GM23248 (cell line): ENCODE data around the gene BCAR3. TPM values are rescaled to one million over a fixed set of nuclear protein-coding genes. Genes with fewer than 3 reads are reported as not detected.

ENCODE experiments used
- DNase-seq: peaks from one replicate; pipeline ENCODE4 v3.0.0-alpha.2; 2015
- H2AFZ ChIP-seq: fragments of 200-600 bp; sonication (generic); 2 replicates; pipeline ENCODE4 v1.6.1; 2016; ENCODE audit warnings: antibody characterized with exemption
- H3F3A ChIP-seq: fragments of 200-600 bp; sonication (generic); 2 replicates; pipeline ENCODE4 v1.6.1; 2016; ENCODE audit warnings: mild to moderate bottlenecking, antibody characterized with exemption, mixed run types; ENCODE audit not compliant: insufficient read depth
- H3K27ac ChIP-seq: fragments of 200-600 bp; sonication (generic); 2 replicates; pipeline ENCODE4 v1.5.1; 2016; ENCODE audit warnings: mild to moderate bottlenecking
- H3K27me3 ChIP-seq: fragments of 200-600 bp; sonication (generic); replicated peaks from 2 replicates; pipeline ENCODE4 v1.6.1; 2016; ENCODE audit warnings: mild to moderate bottlenecking; ENCODE audit not compliant: insufficient read depth
- H3K36me3 ChIP-seq: fragments of 200-600 bp; sonication (generic); 2 replicates; pipeline ENCODE4 v1.6.1; 2016; ENCODE audit warnings: low read depth, mild to moderate bottlenecking
- H3K4me1 ChIP-seq: fragments of 200-600 bp; sonication (generic); 2 replicates; pipeline ENCODE4 v1.6.1; 2016; ENCODE audit warnings: mild to moderate bottlenecking; ENCODE audit not compliant: insufficient read depth
- H3K4me2 ChIP-seq: fragments of 200-600 bp; sonication (generic); one replicate; pipeline ENCODE4 v1.6.1; 2016; ENCODE audit warnings: mild to moderate bottlenecking; ENCODE audit not compliant: unreplicated experiment
- H3K4me3 ChIP-seq: fragments of 200-600 bp; sonication (generic); 2 replicates; pipeline ENCODE4 v1.5.1; 2016; ENCODE audit warnings: mild to moderate bottlenecking
- H3K79me2 ChIP-seq: fragments of 200-600 bp; sonication (generic); 2 replicates; pipeline ENCODE4 v1.6.1; 2016; ENCODE audit warnings: mild to moderate bottlenecking; ENCODE audit not compliant: insufficient read depth
- H3K9ac ChIP-seq: fragments of 200-600 bp; sonication (generic); 2 replicates; pipeline ENCODE4 v1.6.1; 2016; ENCODE audit warnings: mild to moderate bottlenecking
- H3K9me2 ChIP-seq: fragments of 200-600 bp; sonication (generic); 2 replicates; pipeline ENCODE4 v1.6.1; 2016; ENCODE audit warnings: mixed run types, mild to moderate bottlenecking, moderate library complexity; ENCODE audit not compliant: insufficient read depth
- H3K9me3 ChIP-seq: fragments of 200-600 bp; sonication (generic); one replicate; pipeline ENCODE4 v1.6.1; 2017; ENCODE audit warnings: low read depth
- H4K20me1 ChIP-seq: fragments of 200-600 bp; sonication (generic); 2 replicates; pipeline ENCODE4 v1.6.0; 2016; ENCODE audit not compliant: insufficient read depth
- EZH2 ChIP-seq: fragments of 200-600 bp; sonication (generic); IDR thresholded peaks from 2 replicates; pipeline ENCODE4 v1.6.1; 2018; ENCODE audit warnings: antibody characterized with exemption, mild to moderate bottlenecking; ENCODE audit not compliant: insufficient read depth, poor library complexity, severe bottlenecking
- EZH2phosphoT487 ChIP-seq: fragments of 200-600 bp; sonication (generic); IDR thresholded peaks from 2 replicates; pipeline ENCODE4 v1.6.1; 2018; ENCODE audit warnings: antibody characterized with exemption, moderate library complexity, mild to moderate bottlenecking, low read depth; ENCODE audit not compliant: insufficient read depth
- WGBS, 2 experiments: methylation state at CpG; one replicate each; pipeline ENCODE4 v1.1.6; 2015 to 2017; ENCODE audit warnings: low lambda C conversion rate in 2 of 2, low coverage in 1 of 2; ENCODE audit errors: missing lambda C conversion rate in 2 of 2; 5-methylcytosine and 5-hydroxymethylcytosine counted together
- in situ Hi-C: fragments of 300-500 bp; cut with MboI; formaldehyde crosslinking; loops from 2 replicates; pipeline ENCODE4 v1.15.0; 2020
- polyA plus RNA-seq: library from polyadenylated mRNA; unstranded; fragments of >200 nt; fragmentation: Nextera tagmentation; extraction: Ambion mirVana; gene quantifications from 2 replicates; pipeline ENCODE4 v1.2.1, GENCODE V29; 2016
- total RNA-seq: library from RNA; depleted of rRNA; stranded (reverse); fragments of >200 nt; shearing (Covaris generic); gene quantifications from 2 replicates; pipeline ENCODE4 v1.2.3, GENCODE V29; 2014

The BCAR3 gene
- total and polyA plus RNA-seq, 2 experiments from 2014 or later: 65.1 to 83.2 TPM

GRCh38 chr1:93695411-93696005, 13.9 kb upstream of the BCAR3 start:
- Histone ChIP-seq H4K20me1 (no peaks in the 10 kb centered on the region), H3K27ac (no peak overlapping the region), H3K4me1 (peaks cover 46% of the 10 kb centered on the region), H3K9ac (no peak overlapping the region), H3K9me2 (no peaks in the 10 kb centered on the region), H2AFZ (no peak overlapping the region), H3K4me2 (no peak overlapping the region), H3F3A (peaks cover 34% of the 10 kb centered on the region), H3K36me3 (no peaks in the 10 kb centered on the region), H3K4me3 (no peak overlapping the region), H3K79me2 (no peaks in the 10 kb centered on the region), H3K27me3 (no peaks in the 10 kb centered on the region), H3K9me3 (no peaks in the 10 kb centered on the region)
- in situ Hi-C loops: no loop called here
- WGBS, 2 experiments: 95 to 98% methylated on average over 2 of the region's 2 CpGs
- no peak for TF ChIP-seq EZH2phosphoT487
- TF ChIP-seq EZH2: no peak
- no peak for DNase-seq

- no peak overlapping the region for H2AFZ ChIP-seq
- H3K27ac ChIP-seq: peak overlapping the region; percentile 100
- H3K9ac ChIP-seq: no peak overlapping the region
- peaks cover 46% of the 10 kb centered on the region for H3K4me1 ChIP-seq
- H3K9me3 ChIP-seq: no peaks in the 10 kb centered on the region
- H3K36me3 ChIP-seq: no peaks in the 10 kb centered on the region
- H3K27me3 ChIP-seq: no peaks in the 10 kb centered on the region
- H4K20me1 ChIP-seq: no peaks in the 10 kb centered on the region
- H3F3A ChIP-seq: peaks cover 34% of the 10 kb centered on the region
- 70 to 76% methylated on average over 3 of the region's 3 CpGs for WGBS, 2 experiments
- peak overlapping the region; percentile 10 for H3K4me2 ChIP-seq
- in situ Hi-C loops: no loop called here
- no peaks in the 10 kb centered on the region for H3K79me2 ChIP-seq
- no peak for DNase-seq
- TF ChIP-seq EZH2 (no peak), EZH2phosphoT487 (no peak)
- H3K9me2 ChIP-seq: no peaks in the 10 kb centered on the region
- no peak overlapping the region for H3K4me3 ChIP-seq
Observed at GRCh38 chr1:93694819-93695218, 13.2 kb upstream of the BCAR3 start.

GRCh38 chr1:93694039-93694438, 12.4 kb upstream of the BCAR3 start:
- H4K20me1 ChIP-seq: no peaks in the 10 kb centered on the region
- peak overlapping the region; percentile 86 for H3K9ac ChIP-seq
- WGBS, 2 experiments: 5 to 7% methylated on average over 7 of the region's 7 CpGs
- H3F3A ChIP-seq: peaks cover 34% of the 10 kb centered on the region
- peak overlapping the region; percentile 49; the same call in 1 of the 2 replicates for H3K4me3 ChIP-seq
- peak; percentile 64 for DNase-seq
- no peaks in the 10 kb centered on the region for H3K36me3 ChIP-seq
- in situ Hi-C loops: no loop called here
- H3K9me3 ChIP-seq: no peaks in the 10 kb centered on the region
- TF ChIP-seq EZH2phosphoT487 (no peak), EZH2 (no peak)
- no peaks in the 10 kb centered on the region for H3K79me2 ChIP-seq
- peak overlapping the region; percentile 4; the same call in 1 of the 2 replicates for H2AFZ ChIP-seq
- peak overlapping the region; percentile 100 for H3K27ac ChIP-seq
- no peaks in the 10 kb centered on the region for H3K9me2 ChIP-seq
- peaks cover 46% of the 10 kb centered on the region for H3K4me1 ChIP-seq
- H3K27me3 ChIP-seq: no peaks in the 10 kb centered on the region
- peak overlapping the region; percentile 89 for H3K4me2 ChIP-seq

GRCh38 chr1:93692983-93693591, 11.4 kb upstream of the BCAR3 start:
- in situ Hi-C loops: no loop called here
- no peaks in the 10 kb centered on the region for H4K20me1 ChIP-seq
- H3F3A ChIP-seq: peaks cover 34% of the 10 kb centered on the region
- H2AFZ ChIP-seq: no peak overlapping the region
- peak overlapping the region; percentile 86 for H3K9ac ChIP-seq
- H3K36me3 ChIP-seq: no peaks in the 10 kb centered on the region
- no peaks in the 10 kb centered on the region for H3K27me3 ChIP-seq
- no peaks in the 10 kb centered on the region for H3K9me3 ChIP-seq
- H3K4me2 ChIP-seq: peak overlapping the region; percentile 89
- peak overlapping the region; percentile 49 for H3K4me3 ChIP-seq
- H3K27ac ChIP-seq: peak overlapping the region; percentile 100
- peaks cover 46% of the 10 kb centered on the region for H3K4me1 ChIP-seq
- no peaks in the 10 kb centered on the region for H3K79me2 ChIP-seq
- WGBS, 2 experiments: 19 to 23% methylated on average over 7 of the region's 7 CpGs
- no peak for TF ChIP-seq EZH2phosphoT487
- no peak for TF ChIP-seq EZH2
- DNase-seq: peak; percentile 96
- H3K9me2 ChIP-seq: no peaks in the 10 kb centered on the region

- Histone ChIP-seq H3K9me3 (no peaks in the 10 kb centered on the region), H3K79me2 (no peaks in the 10 kb centered on the region), H2AFZ (no peak overlapping the region), H3K27me3 (no peaks in the 10 kb centered on the region), H3K9me2 (no peaks in the 10 kb centered on the region), H3K4me2 (peak overlapping the region; percentile 89), H3F3A (peaks cover 34% of the 10 kb centered on the region), H3K27ac (peak overlapping the region; percentile 100), H3K36me3 (no peaks in the 10 kb centered on the region), H4K20me1 (no peaks in the 10 kb centered on the region), H3K4me1 (peaks cover 46% of the 10 kb centered on the region), H3K9ac (peak overlapping the region; percentile 86), H3K4me3 (peak overlapping the region; percentile 49)
- peak; percentile 66 for DNase-seq
- in situ Hi-C loops: no loop called here
- WGBS, 2 experiments: 39 to 45% methylated on average over 2 of the region's 2 CpGs
- TF ChIP-seq EZH2 (no peak), EZH2phosphoT487 (no peak)
Observed at GRCh38 chr1:93692451-93692861, 10.8 kb upstream of the BCAR3 start.
